GM23338 (cell line): ENCODE results near the gene TFPI2. TPM values are rescaled to one million over a fixed set of nuclear protein-coding genes. Genes with fewer than 3 reads are reported as not detected.

Experiments used
- ATAC-seq: fragments of 200-7000 bp; cut with Tn5 transposase; 3 replicates; pipeline ENCODE4 v1.9.1; 2020
- DNase-seq: peaks from one replicate; pipeline ENCODE4 v3.0.0-alpha.2; 2015; ENCODE audit warnings: low spot score
- H2AFZ ChIP-seq: fragments of 200-600 bp; sonication (generic); 2 replicates; pipeline ENCODE4 v1.8.0; 2016; ENCODE audit warnings: antibody characterized with exemption, mild to moderate bottlenecking, moderate library complexity
- H3F3A ChIP-seq: fragments of 200-600 bp; sonication (generic); replicated peaks from 2 replicates; pipeline ENCODE4 v1.8.0; 2017; ENCODE audit warnings: antibody characterized with exemption, mixed run types, low read depth
- H3K27ac ChIP-seq: fragments of 200-600 bp; sonication (generic); 2 replicates; pipeline ENCODE4 v1.6.1; 2016; ENCODE audit warnings: low read depth
- H3K27me3 ChIP-seq: fragments of 200-600 bp; sonication (generic); 2 replicates; pipeline ENCODE4 v1.8.0; 2016; ENCODE audit warnings: mild to moderate bottlenecking, mixed run types, moderate library complexity; ENCODE audit not compliant: insufficient read depth
- H3K36me3 ChIP-seq: fragments of 200-600 bp; sonication (generic); 2 replicates; pipeline ENCODE4 v1.8.0; 2016; ENCODE audit warnings: mild to moderate bottlenecking; ENCODE audit not compliant: insufficient read depth
- H3K4me1 ChIP-seq: fragments of 200-600 bp; sonication (generic); 2 replicates; pipeline ENCODE4 v1.8.0; 2016; ENCODE audit warnings: mild to moderate bottlenecking, moderate library complexity; ENCODE audit not compliant: insufficient read depth
- H3K4me2 ChIP-seq: fragments of 200-600 bp; sonication (generic); 2 replicates; pipeline ENCODE4 v1.7.1; 2017; ENCODE audit warnings: mixed run types
- H3K4me3 ChIP-seq: fragments of 200-600 bp; sonication (generic); 2 replicates; pipeline ENCODE4 v1.6.1; 2016; ENCODE audit warnings: mixed run types
- H3K79me2 ChIP-seq: fragments of 200-600 bp; sonication (generic); replicated peaks from 2 replicates; pipeline ENCODE4 v1.8.0; 2017; ENCODE audit warnings: mild to moderate bottlenecking; ENCODE audit not compliant: insufficient read depth
- H3K9me2 ChIP-seq: fragments of 200-600 bp; sonication (generic); 2 replicates; pipeline ENCODE4 v1.8.0; 2017; ENCODE audit not compliant: insufficient read depth
- H4K20me1 ChIP-seq: fragments of 200-600 bp; sonication (generic); replicated peaks from 2 replicates; pipeline ENCODE4 v1.8.0; 2017; ENCODE audit warnings: mild to moderate bottlenecking; ENCODE audit not compliant: insufficient read depth
- H3K27ac Mint-ChIP-seq: 2 replicates; pipeline ENCODE4 v1.8.0; 2020; ENCODE audit warnings: inconsistent platforms, mild to moderate bottlenecking, moderate library complexity, mixed read lengths
- H3K27me3 Mint-ChIP-seq: 3 replicates; pipeline ENCODE4 v1.8.0; 2022; ENCODE audit warnings: low read depth, mild to moderate bottlenecking, moderate library complexity, mixed read lengths, inconsistent platforms; ENCODE audit not compliant: insufficient read depth, poor library complexity
- H3K36me3 Mint-ChIP-seq: 3 replicates; pipeline ENCODE4 v1.8.0; 2021; ENCODE audit warnings: low read depth, mild to moderate bottlenecking, inconsistent platforms, moderate library complexity, mixed read lengths
- H3K4me1 Mint-ChIP-seq: 3 replicates; pipeline ENCODE4 v1.8.0; 2020; ENCODE audit warnings: mild to moderate bottlenecking, inconsistent platforms, mixed read lengths
- H3K4me3 Mint-ChIP-seq: 3 replicates; pipeline ENCODE4 v1.8.0; 2021; ENCODE audit warnings: moderate library complexity, mild to moderate bottlenecking, inconsistent platforms, mixed read lengths
- H3K9me3 Mint-ChIP-seq: 3 replicates; pipeline ENCODE4 v1.8.0; 2020; ENCODE audit warnings: moderate library complexity, mild to moderate bottlenecking, inconsistent platforms, mixed read lengths
- EZH2 ChIP-seq: fragments of 200-600 bp; sonication (generic); IDR thresholded peaks from one replicate; pipeline ENCODE4 v1.8.0; 2017; ENCODE audit warnings: antibody characterized with exemption, mild to moderate bottlenecking, low read depth; ENCODE audit not compliant: unreplicated experiment
- JUNB ChIP-seq: IDR thresholded peaks from one replicate; pipeline ENCODE4 v1.6.1; 2016; ENCODE audit warnings: antibody characterized with exemption; ENCODE audit not compliant: unreplicated experiment
- POLR2AphosphoS5 ChIP-seq: IDR thresholded peaks from 2 replicates; pipeline ENCODE4 v1.6.1; 2016; ENCODE audit warnings: antibody characterized with exemption, low read depth
- STAT1 ChIP-seq: IDR thresholded peaks from one replicate; pipeline ENCODE4 v1.6.1; 2016; ENCODE audit warnings: antibody characterized with exemption; ENCODE audit not compliant: unreplicated experiment
- ZNF114 ChIP-seq: fragments of 250-450 bp; sonication (Bioruptor Pico); IDR thresholded peaks from 2 replicates; pipeline ENCODE4 v1.5.0; 2020; ENCODE audit warnings: mild to moderate bottlenecking, moderate library complexity
- polyA plus RNA-seq: library from polyadenylated mRNA; unstranded; fragments of >200 nt; fragmentation: Nextera tagmentation; extraction: Ambion mirVana; gene quantifications from 2 replicates; pipeline ENCODE4 v1.2.1, GENCODE V29; 2016
- total RNA-seq: library from RNA; depleted of rRNA; stranded (reverse); fragments of >200 nt; shearing (Covaris generic); gene quantifications from 2 replicates; pipeline ENCODE4 v1.2.3, GENCODE V29; 2014
- TF ChIP-seq, protein P1 (sequence below): fragments of 250-450 bp; sonication (Bioruptor Pico); IDR thresholded peaks from 2 replicates; pipeline ENCODE4 v1.5.0; 2020; ENCODE audit warnings: mild to moderate bottlenecking, moderate library complexity
- TF ChIP-seq, protein P2 (sequence below): IDR thresholded peaks from 2 replicates; pipeline ENCODE4 v1.6.1; 2016; ENCODE audit warnings: antibody characterized with exemption

TFPI2 gene
- total and polyA plus RNA-seq, 2 experiments from 2014 or later, result 13.3 to 18.1 TPM

- TF ChIP-seq, protein P1, sequence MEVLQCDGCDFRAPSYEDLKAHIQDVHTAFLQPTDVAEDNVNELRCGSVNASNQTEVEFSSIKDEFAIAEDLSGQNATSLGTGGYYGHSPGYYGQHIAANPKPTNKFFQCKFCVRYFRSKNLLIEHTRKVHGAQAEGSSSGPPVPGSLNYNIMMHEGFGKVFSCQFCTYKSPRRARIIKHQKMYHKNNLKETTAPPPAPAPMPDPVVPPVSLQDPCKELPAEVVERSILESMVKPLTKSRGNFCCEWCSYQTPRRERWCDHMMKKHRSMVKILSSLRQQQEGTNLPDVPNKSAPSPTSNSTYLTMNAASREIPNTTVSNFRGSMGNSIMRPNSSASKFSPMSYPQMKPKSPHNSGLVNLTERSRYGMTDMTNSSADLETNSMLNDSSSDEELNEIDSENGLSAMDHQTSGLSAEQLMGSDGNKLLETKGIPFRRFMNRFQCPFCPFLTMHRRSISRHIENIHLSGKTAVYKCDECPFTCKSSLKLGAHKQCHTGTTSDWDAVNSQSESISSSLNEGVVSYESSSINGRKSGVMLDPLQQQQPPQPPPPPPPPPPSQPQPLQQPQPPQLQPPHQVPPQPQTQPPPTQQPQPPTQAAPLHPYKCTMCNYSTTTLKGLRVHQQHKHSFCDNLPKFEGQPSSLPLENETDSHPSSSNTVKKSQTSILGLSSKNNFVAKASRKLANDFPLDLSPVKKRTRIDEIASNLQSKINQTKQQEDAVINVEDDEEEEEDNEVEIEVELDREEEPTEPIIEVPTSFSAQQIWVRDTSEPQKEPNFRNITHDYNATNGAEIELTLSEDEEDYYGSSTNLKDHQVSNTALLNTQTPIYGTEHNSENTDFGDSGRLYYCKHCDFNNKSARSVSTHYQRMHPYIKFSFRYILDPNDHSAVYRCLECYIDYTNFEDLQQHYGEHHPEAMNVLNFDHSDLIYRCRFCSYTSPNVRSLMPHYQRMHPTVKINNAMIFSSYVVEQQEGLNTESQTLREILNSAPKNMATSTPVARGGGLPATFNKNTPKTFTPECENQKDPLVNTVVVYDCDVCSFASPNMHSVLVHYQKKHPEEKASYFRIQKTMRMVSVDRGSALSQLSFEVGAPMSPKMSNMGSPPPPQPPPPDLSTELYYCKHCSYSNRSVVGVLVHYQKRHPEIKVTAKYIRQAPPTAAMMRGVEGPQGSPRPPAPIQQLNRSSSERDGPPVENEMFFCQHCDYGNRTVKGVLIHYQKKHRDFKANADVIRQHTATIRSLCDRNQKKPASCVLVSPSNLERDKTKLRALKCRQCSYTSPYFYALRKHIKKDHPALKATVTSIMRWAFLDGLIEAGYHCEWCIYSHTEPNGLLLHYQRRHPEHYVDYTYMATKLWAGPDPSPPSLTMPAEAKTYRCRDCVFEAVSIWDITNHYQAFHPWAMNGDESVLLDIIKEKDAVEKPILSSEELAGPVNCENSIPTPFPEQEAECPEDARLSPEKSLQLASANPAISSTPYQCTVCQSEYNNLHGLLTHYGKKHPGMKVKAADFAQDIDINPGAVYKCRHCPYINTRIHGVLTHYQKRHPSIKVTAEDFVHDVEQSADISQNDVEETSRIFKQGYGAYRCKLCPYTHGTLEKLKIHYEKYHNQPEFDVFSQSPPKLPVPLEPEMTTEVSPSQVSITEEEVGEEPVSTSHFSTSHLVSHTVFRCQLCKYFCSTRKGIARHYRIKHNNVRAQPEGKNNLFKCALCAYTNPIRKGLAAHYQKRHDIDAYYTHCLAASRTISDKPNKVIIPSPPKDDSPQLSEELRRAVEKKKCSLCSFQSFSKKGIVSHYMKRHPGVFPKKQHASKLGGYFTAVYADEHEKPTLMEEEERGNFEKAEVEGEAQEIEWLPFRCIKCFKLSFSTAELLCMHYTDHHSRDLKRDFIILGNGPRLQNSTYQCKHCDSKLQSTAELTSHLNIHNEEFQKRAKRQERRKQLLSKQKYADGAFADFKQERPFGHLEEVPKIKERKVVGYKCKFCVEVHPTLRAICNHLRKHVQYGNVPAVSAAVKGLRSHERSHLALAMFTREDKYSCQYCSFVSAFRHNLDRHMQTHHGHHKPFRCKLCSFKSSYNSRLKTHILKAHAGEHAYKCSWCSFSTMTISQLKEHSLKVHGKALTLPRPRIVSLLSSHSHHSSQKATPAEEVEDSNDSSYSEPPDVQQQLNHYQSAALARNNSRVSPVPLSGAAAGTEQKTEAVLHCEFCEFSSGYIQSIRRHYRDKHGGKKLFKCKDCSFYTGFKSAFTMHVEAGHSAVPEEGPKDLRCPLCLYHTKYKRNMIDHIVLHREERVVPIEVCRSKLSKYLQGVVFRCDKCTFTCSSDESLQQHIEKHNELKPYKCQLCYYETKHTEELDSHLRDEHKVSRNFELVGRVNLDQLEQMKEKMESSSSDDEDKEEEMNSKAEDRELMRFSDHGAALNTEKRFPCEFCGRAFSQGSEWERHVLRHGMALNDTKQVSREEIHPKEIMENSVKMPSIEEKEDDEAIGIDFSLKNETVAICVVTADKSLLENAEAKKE, result no peak
- no peak for TF ChIP-seq STAT1
These were observed 42.6 kb upstream of the TFPI2 start (continued) for GRCh38 chr7:93933156-93933555.

GRCh38 chr7:93931655-93932054 lies 41.1 kb upstream of the TFPI2 start:
- Histone ChIP-seq H3K79me2 (no peaks in the 10 kb centered on the region), H3K4me1 (no peaks in the 10 kb centered on the region), H3K27me3 (no peaks in the 10 kb centered on the region), H3K4me3 (no peak overlapping the region), H3K36me3 (no peaks in the 10 kb centered on the region), H4K20me1 (no peaks in the 10 kb centered on the region), H3K9me2 (no peaks in the 10 kb centered on the region; the same call in 1 of the 2 replicates), H3K27ac (no peak overlapping the region), H2AFZ (no peak overlapping the region), H3K4me2 (no peak overlapping the region), H3F3A (no peaks in the 10 kb centered on the region)
- Mint-ChIP-seq H3K9me3 (no peaks in the 10 kb centered on the region), H3K27me3 (no peaks in the 10 kb centered on the region), H3K4me1 (no peaks in the 10 kb centered on the region), H3K27ac (no peak overlapping the region), H3K4me3 (no peak overlapping the region), H3K36me3 (no peaks in the 10 kb centered on the region)
- no peak for DNase-seq
- no peak for ATAC-seq
- TF ChIP-seq, protein P2, sequence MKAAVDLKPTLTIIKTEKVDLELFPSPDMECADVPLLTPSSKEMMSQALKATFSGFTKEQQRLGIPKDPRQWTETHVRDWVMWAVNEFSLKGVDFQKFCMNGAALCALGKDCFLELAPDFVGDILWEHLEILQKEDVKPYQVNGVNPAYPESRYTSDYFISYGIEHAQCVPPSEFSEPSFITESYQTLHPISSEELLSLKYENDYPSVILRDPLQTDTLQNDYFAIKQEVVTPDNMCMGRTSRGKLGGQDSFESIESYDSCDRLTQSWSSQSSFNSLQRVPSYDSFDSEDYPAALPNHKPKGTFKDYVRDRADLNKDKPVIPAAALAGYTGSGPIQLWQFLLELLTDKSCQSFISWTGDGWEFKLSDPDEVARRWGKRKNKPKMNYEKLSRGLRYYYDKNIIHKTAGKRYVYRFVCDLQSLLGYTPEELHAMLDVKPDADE, result no peak
- TF ChIP-seq ZNF114 (CRISPR knock-in tag), result no peak
- TF ChIP-seq JUNB, result no peak
- TF ChIP-seq, protein P1, result no peak
- TF ChIP-seq POLR2AphosphoS5, result no peak
- TF ChIP-seq EZH2, result no peak
